NCI-H82 (cell line): ENCODE data around the gene COL5A1.

ENCODE experiments used
- DNase-seq: peaks from one replicate; lab custom pipeline; 2025; lab: John Stamatoyannopoulos, UW

Gene COL5A1

DNA sequence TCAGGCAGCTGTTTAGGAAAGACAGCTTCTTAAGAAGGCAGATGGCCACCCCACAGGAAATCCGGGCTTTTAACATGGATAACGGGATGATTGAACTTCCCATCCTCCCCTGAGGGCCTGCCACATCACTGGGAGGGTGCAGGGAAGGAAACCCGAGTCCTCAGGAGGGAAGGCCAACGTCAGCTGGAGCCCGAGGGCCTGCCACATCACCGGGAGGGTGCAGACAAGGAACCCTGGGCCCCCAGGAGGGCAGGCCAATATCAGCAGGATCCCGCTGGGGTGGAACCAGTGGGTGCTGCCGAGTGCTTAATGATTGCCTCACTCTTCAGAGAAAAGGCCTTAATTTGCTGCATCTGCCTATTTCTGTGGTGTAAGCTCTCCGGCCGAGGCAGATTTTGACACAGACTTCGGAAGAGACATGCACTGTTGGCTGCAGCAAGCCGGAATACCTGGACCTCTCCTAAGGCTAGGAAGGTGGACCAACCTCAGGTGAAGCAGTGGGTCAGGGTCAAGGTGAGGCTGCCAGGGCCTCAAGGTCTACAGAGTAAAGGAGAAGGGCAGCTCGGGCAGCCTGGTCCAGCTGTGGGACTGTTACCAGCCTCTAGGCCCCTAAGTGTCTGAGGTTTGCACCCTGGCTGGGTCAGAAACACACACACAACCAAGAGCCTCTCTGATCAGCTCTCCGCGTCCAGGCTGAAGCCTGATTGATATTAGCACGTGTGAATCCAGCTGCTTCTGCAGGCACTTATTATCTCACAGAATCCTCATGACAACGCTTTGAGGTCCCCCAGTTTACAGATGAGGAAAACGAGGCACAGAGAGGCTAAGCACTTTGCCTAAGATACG is 14.8 kb upstream of the COL5A1 start:
- DNase-seq: peak; percentile 95

DNA sequence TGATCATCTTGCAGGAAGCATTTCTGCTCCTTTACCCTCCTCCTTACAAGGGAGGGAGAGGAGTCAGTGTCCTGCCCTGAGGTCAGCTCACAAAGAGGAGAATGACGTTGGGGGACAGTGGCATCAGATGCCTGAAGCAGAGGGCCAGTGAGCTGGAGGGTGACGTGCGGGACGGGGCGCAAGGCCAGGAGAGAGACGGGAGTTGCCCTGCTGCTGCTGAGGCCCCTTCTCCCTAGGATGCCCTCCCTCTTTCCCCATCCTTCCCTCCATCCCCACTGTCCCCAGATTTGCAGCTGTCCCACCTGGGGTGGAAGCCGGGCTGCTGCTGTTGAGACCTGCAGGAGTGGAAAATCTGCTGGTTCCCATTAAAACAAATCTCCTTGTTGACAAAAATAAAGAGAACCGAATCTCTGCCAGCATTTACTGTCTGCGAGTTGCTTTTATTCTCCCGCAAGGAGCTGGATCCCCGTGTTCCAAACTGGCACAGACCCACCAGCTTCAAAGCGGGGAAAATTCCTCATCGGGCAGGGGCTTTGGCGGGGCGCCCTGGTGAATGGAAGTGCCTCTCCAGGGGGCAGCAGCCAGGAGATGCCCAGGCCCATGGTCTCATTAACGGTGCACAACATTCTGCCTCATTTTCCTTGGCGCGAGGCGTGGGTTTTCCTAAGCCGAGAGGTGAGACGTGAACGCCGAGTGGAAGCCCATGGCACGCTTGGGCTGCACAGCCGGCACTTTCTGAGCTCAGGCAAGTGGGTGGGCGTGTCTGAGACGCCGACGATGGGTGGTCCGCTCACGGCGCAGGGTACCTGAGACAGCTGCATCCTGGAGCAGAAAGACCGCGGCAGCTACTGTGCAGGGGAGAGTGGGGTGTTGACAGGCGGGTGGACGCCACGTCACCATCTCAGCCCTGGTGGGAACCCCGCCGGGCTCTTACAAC is 13.9 kb upstream of the COL5A1 start:
- no peak for DNase-seq

DNA sequence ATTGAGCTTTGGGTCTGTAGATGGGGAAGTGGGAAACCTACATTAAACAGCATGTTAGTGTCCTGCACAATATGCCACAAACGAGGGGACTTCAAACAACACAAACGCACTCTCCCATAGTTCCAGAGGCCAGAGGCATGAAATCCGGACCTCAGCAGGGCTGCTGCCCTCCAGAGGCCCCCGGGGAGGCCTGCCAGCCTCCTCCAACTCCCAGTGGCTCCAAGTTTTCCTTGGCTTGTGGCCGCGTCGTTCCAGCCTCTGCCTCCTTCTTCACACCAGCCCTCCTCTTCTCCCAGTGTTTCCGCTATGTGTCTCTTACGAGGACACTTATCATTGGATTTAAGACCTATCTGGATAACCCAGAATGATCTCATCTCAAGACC is 13.3 kb upstream of the COL5A1 start:
- no peak for DNase-seq

DNA sequence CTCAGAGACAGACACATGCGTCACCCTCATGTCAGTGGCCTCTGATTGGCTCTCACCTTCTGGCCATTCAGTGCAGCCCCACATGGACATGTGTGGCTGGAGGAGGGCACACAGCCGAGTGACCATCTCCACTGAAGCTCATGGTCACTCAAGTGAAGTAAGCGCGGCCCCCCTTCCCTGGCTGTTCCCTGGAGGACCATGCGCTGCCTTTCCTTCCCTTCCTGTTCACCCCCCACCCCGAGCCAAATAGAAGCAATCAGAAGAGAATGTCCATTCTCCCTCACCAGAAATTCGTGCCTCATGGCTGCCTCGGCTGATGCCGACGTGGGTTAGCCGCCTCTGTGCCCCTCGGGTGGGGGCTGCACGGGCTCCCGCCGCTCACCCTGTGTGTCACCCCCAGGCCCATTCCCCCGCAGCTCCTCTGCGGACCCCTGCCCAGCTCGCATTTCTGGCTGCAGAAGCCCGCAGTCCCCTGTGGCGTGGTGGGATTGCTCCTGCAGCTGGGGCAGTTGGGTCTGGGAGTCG is 12.5 kb upstream of the COL5A1 start:
- no peak for DNase-seq

DNA sequence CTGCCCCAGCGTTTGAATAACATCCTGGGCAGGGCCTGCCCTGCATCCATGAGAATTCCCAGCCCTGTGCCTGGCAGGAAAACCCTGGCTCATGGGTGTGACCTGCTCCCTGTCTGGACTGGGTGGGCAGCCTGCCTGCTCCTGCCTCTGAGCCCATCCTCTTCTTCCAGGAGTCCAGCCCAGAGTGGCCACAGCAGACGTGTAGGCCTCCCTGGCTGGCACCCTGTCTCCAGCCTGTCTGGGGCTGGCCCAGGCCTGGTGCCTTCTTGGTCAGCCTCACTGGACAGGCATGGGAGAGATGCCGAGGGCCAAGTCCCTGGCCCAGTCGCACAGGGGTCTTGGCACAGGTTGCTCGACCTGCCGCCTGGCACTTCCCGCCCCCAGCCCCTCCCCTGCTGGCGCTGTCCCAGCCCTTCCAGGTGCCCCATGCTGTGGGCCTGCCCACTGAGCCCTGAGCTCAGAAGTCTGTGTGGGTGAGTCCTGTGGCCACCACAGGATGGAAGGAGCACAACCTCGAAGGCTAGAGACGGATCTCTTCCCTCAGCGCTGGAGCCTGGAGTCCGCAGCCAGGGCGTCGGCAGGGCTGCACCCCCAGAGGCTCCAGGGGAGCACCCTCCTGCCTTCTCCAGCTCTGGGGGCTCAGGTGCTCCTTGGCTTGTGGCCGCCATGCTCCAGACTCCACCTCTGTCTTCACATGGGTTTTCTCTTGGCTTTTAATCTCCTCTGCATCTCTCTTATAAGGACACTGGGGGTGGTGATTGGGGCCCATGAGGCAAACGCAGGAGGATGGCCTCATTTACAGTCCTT is 11.8 kb upstream of the COL5A1 start:
- DNase-seq: no peak

DNA sequence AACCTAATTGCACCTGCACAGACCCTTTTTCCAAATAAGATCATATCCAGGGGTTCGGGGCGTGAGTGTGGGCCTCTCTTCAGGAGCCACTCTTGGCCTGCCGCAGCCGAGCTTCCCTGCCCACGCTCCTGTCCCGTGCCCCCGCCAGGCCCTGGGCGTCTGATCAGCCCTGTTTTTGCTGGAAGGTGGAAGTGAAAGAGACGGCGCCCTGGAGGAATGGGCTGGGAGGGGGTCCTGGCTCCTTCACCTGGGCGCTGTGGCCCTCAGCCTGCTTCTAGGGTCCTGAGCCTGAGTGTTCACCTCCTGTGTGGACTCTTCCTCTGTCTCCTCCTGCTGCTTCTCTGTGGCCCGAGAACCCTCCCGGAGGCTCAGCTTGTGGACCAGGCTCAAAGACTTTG is 11.2 kb upstream of the COL5A1 start:
- DNase-seq: no peak

DNA sequence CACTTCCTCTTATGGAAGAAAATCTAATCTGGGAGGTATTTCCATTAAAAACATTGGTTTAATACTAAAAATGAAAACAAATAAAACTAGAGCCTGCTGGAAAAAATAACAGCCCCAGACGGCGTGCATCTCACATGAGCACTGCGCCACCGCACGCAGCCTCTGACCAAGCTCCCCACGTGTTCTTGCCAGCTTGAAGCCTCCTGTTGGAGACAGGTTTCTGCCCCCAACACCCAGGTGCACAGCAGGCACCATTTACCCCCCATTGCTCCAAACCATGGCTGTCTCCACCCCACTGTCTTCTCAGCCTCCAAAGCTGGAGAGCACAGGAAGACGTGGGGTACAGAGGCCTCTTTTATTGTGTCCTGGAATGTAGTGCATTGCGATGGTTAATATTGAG is 10.7 kb upstream of the COL5A1 start:
- DNase-seq: no peak

DNA sequence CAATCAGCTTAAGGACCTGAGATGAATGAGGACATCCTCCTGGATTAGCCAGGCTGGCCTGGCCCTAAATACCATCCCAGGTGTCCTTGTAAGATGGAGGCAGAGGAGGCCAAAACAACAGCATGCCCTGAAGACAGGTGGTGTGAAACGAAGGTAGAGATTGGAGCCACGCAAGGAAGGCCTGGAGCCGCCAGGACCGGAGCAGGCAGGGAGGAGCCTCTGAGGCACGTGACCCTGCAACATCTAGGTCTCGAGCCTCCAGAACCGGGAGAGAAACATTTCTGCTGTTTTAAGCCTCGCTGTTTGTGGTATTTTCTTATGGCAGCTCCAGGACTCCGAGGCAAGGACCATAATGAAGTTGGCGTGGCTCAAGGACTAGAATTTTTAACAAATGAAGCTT is 9.7 kb upstream of the COL5A1 start:
- DNase-seq: no peak

DNA sequence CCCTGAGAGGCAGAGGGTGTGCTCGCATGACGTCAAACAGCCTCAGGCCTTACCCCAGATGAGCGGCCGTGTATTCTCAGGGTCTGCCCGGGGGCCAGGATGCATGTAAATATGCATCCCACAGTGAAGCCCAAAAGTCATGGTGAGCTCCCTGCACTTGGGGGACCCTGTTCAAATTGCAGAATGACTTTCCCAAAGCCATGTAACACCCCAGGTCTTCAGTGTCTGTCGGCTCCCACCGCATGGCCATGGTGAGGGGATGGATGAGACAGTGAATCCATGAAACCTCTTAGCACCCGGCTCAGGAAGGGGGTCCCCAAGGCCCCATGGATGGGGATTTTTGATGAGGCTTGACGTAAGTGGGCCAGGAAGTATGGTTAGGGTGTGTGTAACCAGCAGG is 9.3 kb upstream of the COL5A1 start:
- no peak for DNase-seq

DNA sequence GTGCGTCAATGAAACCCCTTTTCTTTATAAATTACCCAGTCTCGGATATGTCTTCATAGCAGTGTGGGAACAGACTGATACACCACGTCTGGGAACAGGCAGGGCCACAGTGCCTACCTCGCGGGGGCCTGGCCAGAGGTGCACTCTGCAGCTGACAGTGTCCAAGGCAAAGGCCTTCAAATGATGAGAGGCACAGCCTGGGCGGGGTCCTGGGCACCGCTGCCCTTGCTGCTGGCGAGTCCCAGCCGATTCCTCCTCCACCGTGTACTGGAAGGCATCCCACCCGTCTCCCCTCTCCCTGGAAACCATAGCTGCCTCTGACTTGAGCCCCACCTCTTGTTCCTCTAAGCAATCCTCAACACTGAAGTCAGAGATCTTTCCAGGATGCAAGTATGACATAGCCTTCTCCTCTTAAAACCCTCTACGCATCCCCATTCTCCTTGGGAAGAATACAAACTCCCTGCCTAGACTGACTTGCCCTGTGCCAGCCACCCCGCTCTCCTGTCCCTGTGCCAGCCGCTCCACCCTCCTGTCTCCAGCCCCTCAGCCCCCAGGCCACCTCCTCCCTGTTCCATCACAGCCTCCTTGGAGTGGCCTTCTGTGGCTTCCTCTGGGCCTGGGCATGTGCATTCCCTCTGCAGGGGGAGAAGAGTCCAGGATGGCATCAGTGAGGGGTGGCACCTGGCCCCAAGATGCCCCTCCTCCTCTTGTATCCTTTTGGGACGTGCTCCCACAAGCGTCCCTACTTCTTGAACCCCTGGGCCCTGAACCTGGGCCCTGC is 8.1 kb upstream of the COL5A1 start:
- no peak for DNase-seq

DNA sequence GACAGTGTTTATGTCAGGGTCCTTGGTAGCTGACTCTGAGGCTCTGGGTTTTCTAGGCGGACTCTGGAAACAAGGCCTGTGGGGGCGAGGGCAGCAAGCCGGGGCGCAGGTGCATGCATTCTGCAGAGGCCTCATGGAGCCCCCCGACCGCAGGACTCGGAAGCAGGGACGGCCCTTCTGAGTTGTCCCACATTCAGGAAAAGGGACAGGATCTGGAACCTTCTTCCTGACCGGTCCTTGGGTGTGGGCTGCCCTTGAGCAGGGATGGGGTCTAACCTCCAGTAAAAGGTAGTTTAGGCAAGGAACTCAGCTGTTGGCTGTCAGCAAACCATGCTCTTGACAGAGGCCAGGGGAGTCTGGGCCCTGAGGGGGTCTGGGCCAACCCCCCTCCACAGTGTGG is 7.4 kb upstream of the COL5A1 start:
- DNase-seq: no peak

DNA sequence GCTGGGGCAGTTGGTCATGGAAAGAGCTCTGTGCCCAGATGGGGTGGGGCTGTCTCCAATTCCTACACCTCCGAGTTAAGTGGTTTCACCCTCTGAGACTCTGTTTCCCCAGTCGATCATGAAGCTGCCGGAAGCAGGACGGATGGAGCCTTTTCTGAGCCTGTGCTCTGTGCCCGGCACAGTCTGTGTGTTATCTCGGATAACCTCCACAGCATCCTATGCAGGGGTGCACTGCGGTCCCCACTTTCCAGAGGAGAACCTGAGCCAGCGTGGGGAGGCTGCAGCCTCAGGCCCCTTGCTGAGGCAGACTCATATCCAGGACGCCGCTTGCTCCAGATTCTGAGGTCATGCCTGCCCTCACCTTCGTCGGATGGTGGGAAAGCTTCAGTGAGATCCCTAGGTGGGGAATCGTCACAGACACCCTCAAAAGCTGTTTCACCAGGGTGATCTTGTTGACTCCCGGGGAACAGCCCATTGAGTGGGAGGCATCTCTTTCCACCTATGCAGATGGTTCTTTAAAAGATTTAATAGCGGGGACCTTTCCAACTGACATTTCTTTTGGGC is 6.9 kb upstream of the COL5A1 start:
- DNase-seq: no peak

DNA sequence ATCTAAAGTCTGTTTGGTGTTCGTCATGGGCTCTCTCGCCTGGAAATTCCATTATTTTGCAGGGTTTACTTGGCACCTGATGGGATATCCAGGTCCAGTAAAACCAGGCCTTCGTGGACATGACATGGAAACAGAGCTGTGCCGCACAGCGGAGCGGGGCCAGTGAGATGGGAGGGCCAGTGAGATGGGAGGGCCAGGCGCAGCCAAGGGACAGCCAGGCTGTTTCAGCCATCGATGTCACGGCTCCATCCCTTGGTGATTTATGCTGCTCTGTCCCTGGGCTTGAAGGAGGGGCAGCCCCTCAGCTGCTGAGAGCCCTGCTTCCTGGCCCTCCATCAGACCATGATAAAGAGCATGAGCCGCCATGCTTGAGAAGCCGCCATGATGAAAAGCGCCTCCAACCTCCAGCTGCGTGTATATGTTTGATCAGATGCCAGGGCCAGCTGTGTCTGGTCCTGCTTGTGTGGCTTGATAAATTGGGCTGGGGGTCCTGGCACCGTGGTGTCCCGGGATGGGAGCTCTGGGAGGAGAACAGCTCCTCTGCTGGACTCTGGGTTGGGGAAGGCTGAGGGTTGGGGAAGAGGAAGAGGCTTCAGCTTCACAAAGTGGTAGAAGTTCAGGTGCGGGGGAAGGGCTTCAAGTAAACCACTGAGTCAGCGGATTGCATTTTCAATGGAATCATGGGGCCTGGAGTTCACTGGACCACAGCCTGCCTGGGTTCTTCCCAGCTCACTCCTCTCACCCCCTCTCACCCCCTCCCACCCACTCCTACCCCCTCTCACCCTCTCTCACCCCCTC is 6.1 kb upstream of the COL5A1 start:
- no peak for DNase-seq

DNA sequence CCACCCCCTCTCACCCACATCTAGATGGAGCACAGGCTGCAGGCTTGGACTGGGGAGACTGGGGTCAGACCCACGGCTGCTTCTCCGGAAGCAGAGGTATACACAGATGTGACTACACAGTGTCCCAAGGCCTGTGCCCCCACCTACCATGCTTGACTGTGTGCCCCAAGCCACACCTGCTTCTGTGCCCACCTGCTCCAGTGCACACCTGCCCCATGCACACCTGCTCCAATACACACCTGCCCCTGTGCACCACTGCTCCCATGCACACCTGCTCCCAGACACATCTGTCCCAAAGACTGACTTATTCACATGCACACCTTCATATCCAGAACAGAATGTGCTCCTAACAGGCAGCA is 5.5 kb upstream of the COL5A1 start:
- no peak for DNase-seq

DNA sequence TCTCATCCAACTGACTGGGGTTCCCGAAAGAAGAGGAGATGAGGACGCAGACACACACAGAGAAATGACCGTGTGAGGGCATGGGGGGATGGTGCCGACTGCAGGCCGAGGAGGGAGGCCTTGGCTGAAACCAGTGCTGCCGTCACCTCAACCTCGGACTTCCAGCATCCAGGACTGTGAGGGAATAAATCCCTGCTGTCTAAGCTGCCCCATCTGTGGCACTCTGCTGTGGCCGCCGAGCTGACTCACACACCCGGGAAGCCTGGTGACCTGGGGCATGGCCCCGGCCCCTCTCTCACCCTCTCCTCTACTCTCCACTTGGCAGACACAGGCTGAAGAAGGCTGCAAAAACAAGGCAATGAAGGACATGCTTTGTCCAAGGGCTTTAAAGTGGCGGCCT is 4.4 kb upstream of the COL5A1 start:
- peak; percentile 37 for DNase-seq

DNA sequence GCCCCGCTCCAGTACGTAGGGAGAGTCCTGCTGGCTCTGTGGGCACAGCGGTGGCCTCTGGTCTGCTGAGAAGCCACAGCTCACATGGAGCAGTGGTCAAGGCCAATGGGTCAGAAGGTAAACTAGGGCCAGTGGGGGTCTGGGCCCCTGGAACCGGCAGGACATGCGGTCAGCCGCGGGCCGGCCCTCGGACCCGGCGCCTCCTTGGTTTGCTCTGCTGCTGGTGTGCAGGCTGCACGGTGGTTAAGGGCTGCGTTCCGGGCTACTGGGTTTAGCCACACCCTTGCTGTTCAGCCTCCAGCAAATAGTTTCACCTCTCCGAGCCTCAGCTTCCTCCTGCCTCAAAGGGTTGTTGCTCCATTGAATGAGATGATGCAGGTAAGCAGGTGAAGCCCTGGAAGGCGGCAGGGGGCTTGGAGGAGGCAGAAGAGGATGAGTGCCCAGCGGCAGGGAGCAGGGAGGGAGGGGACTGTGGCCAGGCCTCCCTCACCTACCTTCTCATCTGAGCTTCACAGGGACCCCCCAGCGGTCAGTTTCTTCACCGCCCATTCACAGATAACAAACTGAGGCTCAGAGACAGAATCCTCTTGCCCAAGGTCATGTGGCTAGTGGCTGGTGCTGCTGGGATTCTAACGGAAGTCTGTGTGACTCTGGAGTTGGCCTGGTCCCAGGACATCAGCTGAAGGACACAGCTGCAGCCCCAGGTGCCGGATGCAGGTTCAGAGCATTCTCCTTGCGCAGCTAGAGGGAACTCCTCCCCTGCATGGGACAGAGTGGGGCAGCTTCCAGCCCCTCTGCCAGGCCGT is 3.7 kb upstream of the COL5A1 start:
- no peak for DNase-seq

DNA sequence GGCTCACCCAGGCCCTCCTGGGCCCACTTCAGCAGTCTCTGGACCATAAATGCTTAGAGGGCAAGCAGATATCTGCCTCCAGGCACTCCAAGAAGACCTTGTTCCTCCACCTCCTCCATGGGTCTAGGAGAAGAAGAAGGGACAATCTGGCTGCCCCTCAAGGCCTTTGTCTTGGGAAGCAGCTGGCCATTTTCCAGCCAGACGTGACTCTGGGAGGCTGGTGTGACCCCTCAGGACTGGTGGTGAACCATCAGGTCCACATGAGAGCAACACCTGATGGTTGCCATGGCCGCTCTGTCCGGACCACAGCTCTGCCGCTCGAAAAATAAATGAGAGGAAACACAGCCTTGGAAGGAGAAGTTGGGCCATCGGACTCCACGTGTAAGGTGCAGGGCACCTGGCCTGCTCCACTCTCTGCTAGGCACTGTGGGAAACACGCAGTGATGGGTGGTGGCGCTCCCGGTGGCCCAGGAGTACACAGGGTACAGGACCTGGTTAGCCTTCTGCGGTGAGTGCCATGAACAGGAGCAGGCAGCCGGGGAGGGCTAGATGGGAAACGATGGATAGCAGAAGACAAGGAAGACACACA is 3.0 kb upstream of the COL5A1 start:
- no peak for DNase-seq

DNA sequence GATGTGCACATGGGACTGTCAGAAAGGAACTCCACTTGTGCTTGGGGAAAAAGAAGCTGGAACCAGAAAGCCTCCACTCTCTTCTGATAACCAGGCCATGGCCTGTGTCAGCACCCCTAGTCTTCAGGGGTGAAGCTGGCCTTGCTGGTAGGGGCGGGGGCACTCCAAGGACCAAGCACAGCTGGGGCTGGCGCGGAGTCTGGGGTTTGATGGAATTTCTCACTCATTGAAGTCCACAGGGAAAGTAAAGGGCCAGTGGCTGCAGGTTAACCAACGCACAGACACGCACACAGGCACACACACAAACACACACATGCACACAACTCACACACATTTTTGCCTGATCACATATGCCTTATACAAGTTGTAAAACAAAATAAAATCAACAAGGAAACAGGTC is 1.6 kb upstream of the COL5A1 start:
- DNase-seq: no peak
